CMK (cell line): ENCODE data around the gene SPAG17.

Source experiments
- DNase-seq: peaks from one replicate; pipeline ENCODE4 v3.0.0-alpha.2; 2010; ENCODE audit warnings: low read depth

The SPAG17 gene

DNA sequence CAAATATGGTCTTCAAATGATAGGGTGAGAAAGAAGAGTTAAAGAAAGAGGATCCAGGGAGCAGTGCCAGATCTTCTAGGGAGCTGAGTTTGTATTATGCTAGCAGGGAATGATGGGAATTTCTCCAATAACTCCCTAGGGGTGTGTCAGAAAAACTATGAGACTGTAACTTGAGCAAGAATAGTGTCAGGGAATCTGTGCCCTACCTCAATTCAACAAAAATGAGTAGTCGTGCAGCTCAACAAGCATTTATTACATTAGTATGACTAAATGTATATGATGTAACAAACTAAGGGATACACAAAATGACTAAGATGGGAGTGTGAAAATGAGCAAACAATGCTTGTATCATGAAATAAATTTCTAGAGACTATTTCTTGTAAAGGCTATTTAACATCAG is 24.2 kb downstream of the SPAG17 start:
- no peak for DNase-seq

DNA sequence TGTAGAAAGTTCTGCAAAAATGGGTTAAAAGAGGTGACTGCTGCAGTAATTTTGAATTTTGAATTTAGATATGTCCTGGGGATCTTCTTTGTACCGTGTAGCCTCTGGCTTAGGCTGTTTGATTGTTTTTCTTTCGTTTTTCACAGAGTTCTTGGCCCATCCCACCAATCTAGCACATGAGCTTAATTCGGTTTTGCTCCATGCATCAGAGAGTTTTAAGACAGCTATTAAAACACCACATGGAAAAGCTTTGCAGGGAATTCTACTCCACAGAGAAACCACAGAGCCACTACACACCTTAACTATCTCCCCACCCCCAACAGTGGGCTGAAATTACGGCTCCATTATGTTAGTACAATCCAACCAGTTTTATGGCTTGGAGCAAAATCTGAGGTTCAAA is 25.5 kb downstream of the SPAG17 start:
- no peak for DNase-seq

DNA sequence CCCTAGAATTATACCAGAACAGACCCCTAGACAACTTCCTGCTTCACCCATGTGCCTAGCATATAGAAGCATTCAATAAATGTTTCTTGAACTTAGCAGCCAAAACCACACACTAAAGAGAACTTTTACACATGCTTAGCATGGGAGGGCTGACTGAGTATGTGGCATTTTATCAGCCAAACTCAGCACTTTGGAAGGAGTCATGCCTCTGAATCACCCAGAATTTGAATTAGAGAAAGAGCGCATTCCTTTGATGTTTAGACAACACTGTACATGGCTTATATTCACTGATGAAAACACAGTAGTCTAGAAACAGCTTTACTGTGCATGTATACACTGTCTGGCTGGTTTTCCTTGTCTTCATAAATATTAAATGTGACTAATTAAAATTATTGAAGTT is 26.1 kb downstream of the SPAG17 start:
- DNase-seq, result no peak

DNA sequence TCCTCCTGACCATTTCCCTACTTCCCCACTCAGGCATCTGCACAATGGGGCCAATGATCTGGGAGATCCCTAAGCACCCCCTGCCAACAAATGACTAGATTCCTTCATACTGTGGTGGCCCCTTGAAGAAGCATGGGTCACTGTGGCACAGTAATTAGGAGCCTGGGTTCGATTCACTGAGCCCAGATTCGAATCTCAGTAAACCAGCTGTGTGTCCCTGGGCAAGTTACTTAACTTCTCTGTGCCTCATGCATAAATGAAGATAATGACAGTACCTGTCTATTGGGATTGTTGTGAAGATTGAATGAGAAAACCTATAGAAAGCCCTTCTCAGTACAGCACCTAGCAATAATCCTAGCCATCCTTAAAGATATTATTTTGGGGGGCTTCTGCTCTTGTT is 27.5 kb downstream of the SPAG17 start:
- no peak for DNase-seq

DNA sequence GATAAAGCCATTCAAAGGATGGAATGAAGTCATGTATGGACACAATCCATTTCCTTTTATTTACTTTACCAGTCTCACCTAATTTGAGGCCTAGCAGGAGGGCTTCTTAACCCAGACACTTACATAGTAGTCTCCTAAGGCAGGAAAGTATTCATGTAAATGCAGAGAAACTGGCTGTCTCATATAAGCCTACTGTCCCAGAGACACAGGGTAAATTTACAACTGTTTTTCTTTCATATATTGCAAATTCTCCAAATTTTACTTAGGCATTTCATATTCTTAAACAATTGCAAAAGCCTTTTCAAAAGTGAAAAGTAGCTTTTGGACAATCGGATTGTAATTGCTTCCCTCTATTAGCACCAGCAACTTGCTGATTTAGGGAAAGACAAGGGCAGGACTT is 29.9 kb downstream of the SPAG17 start:
- no peak for DNase-seq

DNA sequence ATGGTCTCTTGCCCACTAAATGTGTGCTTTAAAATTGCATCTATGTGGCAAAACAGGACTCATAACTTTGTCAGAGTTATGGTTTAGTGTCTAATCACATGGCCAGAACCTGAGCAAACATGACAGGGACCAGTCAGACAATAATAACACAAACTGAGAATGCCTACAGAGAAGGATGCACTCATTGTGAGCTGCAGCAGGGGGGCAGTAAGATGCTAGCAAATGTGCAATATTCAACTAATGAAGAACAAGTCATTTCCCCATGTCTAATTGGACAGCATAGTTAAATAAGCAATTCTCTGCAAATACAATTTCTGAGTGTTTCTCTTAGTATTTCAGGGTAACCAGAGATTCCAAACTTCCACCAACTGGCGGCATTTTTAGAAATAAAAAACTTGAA is 30.8 kb downstream of the SPAG17 start:
- DNase-seq, result no peak

DNA sequence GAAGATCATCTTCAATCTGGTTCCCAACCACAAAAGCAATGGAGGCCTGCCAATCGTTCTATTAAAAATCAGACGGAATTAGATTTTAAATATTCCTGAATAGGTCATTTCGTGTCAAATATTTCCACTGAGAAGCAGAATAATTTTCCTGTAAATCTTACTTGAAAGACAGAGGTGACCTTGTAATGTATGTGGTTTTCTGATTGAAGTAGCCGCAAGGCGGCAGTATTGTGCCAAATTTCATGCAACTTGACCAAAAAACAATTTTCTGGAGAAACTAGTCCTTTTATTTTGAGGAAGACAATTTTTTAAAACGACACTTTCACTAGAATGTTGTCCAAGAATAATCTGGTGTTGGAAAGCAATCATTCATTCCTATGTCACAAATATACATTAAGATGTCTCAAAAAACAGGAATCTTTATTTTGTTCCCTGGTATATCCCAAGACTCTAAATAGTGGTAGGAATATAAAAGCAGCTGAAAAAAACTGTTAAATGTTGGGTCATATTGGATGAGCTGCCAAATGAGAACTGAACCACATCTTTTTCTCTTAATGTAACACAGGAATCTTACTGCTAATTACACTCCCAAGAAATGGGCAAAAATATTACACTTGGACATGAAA is 33.6 kb downstream of the SPAG17 start:
- peak; percentile 18 for DNase-seq

DNA sequence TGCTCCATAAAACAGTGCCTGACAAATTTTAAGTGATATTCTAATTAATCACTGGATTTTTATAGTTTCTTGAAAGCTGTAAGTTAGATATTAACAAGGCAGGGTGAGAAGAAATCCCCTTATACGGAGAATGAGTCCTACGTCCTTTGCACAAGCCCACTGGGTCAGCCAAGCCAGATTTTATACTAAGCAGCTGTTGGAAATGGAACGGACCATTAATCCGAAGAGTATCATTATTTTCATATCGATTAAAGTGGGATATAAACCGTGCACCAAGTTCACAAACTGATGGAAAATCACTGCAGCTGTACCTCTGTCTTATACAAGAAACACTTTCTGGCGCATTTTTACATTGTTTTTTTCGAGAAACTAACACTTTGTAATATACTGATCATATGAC is 35.2 kb downstream of the SPAG17 start:
- DNase-seq, result no peak

DNA sequence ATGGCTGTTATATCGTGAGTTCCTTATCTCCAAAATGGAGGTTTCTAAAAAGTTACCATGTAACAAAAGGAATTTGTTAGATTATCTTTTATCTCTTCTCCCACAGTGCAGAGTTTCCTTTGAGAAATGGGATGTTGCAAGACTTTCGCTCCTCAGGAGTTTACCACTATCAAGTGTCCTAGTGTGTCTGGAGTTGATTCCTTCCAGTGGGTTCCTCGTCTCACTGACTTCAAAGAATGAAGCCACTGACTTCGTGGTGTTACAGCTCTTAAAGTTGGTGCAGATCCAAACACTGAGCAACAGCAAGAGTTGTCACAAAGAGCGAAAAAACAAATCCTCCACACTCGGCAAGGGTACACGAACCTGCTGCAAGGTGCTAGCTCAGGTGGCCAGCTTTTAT is 37.0 kb downstream of the SPAG17 start:
- DNase-seq, result no peak

DNA sequence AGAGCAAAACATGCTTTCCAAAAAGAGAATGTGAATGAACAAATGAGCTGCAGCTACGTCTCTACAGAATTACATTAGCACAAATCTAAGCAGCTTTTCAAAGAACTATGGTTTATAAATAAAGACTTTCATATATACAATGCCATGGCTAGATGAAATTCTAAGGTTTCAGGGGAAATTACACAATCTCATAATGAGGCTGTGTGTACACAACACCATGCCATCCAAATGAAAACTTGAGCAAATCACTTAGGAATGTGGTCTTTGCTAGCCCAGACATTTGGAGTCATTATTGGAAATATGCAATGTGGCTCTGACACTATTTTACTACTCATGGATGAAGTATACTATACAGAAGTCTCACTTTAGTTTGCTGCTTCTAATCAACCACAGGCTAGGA is 37.5 kb downstream of the SPAG17 start:
- DNase-seq, result no peak

DNA sequence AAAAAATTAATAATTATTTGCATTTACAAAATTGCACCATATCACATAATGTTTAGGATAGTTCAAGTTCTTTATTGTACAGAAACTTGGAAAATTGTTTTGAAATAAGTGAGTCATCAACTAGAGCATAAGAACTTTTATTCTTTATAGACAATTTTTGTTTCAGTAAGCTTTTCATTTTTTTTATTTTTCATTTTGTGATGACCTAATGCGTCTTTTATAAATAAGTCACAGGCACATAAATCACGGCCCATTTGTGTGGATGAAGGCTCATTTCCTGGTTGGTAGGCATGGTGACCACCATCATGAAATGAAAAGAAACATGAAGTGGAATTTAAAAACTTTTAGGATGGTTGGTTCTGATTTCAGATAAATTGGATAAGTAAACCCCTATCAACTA is 39.3 kb downstream of the SPAG17 start:
- DNase-seq, result no peak

DNA sequence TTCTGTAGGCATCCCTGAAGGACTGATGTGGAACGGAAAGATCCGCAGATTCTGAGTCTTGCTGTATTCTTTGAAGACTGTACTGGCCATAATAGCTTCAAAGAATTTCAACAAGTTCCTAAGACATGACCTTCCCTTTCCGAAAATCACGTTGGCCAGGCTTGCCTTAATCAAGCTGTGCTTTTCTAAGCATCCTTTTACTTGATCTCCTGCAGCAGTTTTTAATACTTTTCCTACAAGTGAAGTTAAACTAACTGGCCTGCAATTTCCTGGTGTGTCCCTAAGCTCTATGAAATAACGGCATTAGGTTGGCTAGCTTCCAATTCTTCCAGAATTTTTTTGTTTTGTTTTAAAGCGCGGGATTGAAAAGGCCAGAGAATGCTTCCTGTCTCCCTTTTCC is 40.3 kb downstream of the SPAG17 start:
- no peak for DNase-seq

DNA sequence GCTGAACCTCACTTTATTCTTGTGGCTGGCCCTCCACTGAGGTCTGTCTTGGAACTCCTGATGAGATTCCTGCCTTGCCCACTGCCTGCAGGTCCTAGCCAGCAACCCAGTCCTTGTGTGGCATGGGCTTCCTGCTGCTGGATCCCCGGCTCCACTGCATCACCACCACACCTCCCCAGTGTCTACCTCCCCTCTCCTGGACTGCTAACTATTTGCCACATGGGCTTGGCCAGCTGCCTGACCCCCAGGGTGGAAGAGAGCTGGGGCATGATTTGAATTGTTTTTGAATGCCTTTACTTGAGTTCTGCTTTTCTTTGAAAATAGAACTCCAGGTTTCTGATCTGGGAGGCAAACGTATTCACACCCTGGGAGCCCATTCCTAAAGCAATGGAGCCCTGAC is 41.2 kb downstream of the SPAG17 start:
- DNase-seq, result no peak

DNA sequence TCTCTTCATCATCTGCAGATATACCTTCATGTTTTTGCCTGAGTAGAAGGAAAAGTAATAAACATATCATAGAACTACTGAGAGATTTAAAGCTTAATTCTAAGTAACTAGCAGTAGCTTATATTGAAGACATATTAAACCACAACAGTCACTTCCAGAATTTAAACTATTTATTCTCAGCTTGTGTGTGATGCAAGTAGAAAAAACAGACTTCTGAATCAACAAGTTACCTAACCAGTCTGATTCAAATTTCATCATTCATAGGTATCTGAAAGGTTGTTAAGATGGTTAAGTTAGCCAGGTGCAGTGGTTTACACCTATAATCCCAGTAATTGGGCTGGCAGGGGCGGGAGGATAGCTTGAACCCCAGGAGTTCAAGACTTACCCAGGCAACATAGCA is 41.9 kb downstream of the SPAG17 start:
- DNase-seq, result no peak

DNA sequence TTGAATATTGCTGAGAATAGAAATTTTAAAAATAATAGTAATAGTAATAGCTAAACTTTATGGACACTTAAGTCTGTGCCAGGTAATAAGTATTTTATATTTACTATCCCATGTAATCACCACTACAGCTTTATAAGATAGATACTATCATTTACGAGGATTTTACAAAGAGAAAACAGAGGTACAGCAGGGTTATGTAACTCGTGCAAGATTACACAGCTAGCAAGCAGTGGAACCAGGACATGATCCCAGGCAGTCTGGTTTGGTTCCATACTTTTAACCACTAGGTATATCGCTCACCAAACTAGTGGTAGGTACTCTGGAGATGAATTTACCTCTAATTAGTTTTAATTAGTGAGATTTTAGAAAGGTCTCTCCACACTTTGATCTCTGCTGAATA is 42.5 kb downstream of the SPAG17 start:
- DNase-seq, result no peak

DNA sequence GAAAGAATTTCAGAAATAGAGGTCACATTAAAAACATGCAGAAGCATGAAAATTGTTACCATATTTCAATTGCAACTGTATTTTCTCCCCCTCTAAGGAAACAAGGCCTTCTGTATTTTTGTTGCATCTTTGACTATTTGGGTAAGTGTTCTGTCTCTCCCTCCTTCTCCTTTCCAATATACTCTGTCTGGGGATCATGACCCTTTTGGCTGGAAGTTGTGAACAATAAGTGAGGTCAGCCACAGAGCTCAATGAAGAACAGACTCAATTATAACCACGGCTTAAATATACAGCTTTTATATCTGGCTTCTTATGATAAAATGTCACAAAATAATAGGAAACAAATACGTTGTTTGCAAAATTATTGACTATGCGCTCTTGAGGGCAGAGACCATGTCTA is 47.1 kb downstream of the SPAG17 start:
- no peak for DNase-seq

DNA sequence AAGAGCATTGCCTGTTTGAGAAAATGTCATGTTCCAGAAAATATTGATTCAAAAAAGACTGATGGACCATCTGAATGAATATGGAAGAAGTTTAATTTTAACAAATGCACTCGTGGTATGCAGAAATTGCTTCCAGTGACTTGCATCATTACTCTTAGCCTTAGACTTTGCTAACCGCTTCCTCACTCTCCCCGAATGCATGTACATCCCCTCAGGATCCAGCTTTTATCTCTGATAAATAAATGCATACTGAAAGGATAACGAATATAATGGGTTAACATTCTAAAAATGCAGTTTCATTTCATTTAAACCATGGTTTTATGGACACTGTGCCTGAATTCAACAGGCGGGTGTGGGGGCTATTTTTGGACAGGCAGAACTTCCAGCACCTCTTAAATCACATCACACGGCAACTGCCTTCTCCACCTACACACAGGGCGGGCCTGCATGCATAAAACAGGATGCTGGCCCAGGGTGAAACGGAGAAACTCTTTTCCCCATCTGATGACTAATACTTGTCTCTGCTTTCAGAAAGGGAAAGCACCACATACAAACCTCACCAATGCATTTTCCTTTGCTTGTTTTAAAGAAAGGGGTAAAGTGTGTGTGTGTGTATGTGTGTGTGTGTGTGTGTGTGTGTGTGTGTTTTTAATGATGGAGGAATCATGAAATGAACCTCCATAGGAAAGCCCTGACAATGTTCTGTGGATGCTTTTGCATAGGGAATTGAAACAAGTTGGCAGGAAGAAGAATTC is 48.7 kb downstream of the SPAG17 start:
- no peak for DNase-seq

DNA sequence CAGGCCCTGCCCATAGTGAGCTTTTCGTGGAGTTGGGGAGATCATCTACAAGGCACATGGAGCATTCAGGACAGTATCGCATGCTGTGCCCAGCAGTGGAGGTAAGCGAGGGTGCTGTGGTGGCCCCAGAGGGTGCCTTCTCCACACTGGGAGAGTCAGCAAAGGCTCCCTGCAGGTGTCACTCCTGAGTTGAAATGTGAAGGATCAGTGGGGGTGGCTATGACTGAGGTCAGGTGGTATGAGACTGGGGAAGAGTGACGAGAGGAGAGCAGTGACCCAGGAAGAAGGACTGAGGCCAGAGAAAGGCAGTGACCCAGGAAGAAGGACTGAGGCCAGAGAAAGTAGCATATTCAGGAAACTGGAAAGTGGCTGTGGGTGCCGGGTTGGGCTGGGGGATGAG is 53.0 kb downstream of the SPAG17 start:
- no peak for DNase-seq

DNA sequence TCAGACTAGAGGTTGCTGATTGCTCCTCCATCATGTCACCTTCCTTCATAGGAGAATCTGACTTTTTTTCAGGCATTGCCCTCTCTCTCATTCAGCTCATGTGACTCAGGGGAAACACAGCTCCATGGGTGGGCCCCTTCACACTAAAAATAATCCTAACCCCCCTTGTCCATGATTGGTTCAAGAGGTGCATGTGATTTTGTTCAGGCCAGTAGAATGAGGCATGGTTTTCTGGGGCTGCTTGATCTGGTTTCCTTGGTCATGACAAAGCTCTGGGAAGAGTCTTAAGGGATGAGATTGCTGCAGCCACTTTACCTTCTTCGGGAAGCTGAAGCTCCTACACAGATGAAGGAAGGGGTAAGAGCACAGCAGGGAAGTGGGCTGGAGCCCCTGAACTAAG is 56.3 kb downstream of the SPAG17 start:
- no peak for DNase-seq

DNA sequence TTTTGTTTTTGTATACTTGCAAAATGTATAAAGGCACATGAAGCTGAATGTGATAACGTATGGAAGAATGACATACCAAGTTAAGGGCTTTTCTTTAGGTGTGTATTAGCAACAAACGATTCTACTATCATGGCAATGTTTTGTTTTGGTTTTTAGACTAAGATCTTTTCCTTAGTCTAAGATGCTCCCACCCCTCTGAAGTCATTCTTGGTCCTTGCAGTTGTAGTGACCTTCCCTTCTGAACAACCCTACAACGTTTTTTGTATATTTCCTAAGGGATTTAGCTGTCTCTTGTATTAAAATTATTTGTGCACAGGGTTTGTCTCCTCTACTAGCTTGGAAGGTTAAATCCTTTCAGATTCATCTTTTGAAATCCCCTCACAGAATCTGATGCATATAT is 61.0 kb downstream of the SPAG17 start:
- no peak for DNase-seq

DNA sequence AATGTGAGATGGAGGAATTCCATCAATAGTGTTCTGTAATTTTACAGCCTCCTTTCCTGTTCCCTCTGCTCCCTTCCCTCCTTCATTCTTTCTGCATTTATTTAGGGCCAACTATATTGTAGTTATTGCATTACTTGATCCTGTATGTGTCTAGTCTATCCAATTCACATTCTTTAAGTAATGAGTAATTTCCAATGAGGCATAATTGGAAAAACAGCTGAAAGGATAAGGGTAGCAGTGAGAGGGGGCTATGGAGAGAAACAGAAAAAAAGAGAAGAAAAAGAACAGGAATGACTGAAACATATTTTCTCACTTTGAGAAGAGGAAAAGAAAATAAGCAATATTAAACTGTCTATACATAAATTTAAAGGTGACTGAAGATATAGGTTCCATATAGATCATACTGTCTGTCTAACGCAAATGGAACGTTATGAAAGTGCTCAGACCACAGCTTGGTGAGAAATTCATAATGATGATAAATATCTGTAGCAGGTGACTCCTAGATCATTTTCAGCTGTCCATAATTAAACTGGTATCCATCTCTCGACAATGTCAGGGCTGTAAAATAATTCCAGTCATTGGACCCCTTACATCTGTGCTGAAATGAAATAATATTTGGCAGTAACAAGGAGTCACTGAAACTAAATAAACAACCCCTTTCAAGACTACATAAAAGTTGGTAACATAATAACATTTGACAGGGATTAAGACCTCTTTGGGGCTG is 61.8 kb downstream of the SPAG17 start:
- no peak for DNase-seq

DNA sequence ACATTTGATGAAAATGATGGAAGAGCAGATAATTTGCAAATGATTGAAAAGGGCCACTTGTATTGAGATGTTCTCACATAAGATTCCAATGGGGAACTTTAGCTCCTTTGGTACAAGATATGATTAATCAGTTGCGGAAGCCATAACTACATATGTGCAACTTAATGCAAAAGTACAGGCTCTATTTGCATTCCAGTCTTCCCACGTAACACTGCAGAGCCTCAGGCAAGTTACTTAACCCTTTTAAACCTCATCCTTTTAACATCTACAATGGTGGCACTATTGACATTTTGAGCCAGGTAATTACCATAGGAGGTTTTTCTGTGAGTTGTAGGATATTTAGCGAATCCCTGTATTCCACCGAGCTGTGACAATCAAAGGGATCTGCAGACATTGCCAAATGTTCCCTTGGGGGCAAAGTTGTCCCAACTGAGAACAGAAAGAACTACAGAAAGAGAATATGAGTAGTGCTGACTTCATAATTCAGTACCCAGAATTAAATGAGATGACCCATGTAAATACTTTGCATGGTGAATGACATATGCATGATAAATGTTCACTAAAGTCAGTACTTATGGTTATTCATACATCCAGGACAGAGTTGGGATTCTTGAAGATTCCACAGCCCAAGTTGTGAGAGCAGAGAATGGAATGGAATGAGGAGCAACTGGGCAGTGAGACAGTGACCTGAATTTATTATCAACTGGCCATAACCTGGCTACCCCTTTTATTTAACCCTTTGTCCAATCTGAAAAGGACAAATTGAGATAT is 62.6 kb downstream of the SPAG17 start:
- DNase-seq, result no peak
